Sigmoid colon (tissue), 7 donors: ENCODE data around the gene STEAP3. TPM values are rescaled to one million over a fixed set of nuclear protein-coding genes. Genes with fewer than 3 reads are reported as not detected.

Source experiments
- DNase-seq: peaks from one replicate; pipeline ENCODE4 v3.0.0-alpha.2; 2019
- H3K27ac ChIP-seq, 4 donors: fragments of 200-600 bp; sonication (generic); one replicate each; pipeline ENCODE4 v1.5.1; 2016 to 2019; ENCODE audit warnings: mild to moderate bottlenecking in 1 of 4
- H3K27me3 ChIP-seq, 3 donors: fragments of 200-600 bp; sonication (generic); one replicate each; pipeline ENCODE4 v1.5.1; 2019; ENCODE audit warnings: mild to moderate bottlenecking in 1 of 3
- H3K36me3 ChIP-seq, 4 donors: fragments of 200-600 bp; sonication (generic); one replicate each; pipeline ENCODE4 v1.5.1; 2016 to 2019
- H3K4me1 ChIP-seq, 4 donors: fragments of 200-600 bp; sonication (generic); one replicate each; pipeline ENCODE4 v1.5.1; 2017 to 2019
- H3K4me3 ChIP-seq, 4 donors: fragments of 200-600 bp; sonication (generic); one replicate each; pipeline ENCODE4 v1.5.1; 2017 to 2019; ENCODE audit warnings: mild to moderate bottlenecking in 2 of 4, moderate library complexity in 1 of 4
- H3K9me3 ChIP-seq, 4 donors: fragments of 200-600 bp in 3 of 4; sonication (generic) in 3 of 4; one replicate each; pipeline versions ENCODE4 v1.5.1 to v1.6.1; 2013 to 2019
- EP300 ChIP-seq, 4 donors: sonication (generic); formaldehyde crosslinking; IDR thresholded peaks; one replicate each; pipeline ENCODE4 v1.6.1; 2017; ENCODE audit warnings: antibody characterized with exemption in 4 of 4
- POLR2A ChIP-seq, 2 donors: fragments of 450-650 bp; IDR thresholded peaks; one replicate each; pipeline ENCODE4 v1.6.1; 2016; ENCODE audit warnings: antibody characterized with exemption in 2 of 2, mild to moderate bottlenecking in 2 of 2, moderate library complexity in 2 of 2
- POLR2AphosphoS5 ChIP-seq, 4 donors: sonication (generic); formaldehyde crosslinking; IDR thresholded peaks; one replicate each; pipeline ENCODE4 v1.6.1; 2017; ENCODE audit warnings: antibody characterized with exemption in 4 of 4
- WGBS, 2 donors: extraction: QIAGEN DNeasy Blood & Tissue Kit; methylation state at CpG; one replicate each; pipeline ENCODE4 v1.1.7; 2013; 5-methylcytosine and 5-hydroxymethylcytosine counted together
- intact Hi-C: fragments of 100-400 bp; cut with DNase I; formaldehyde crosslinking; loops from one replicate; pipeline ENCODE4 v1.15.1; 2023
- polyA plus RNA-seq, 3 donors: library from polyadenylated mRNA; stranded (reverse); fragments of 200-250 nt; gene quantifications; one replicate each; pipeline ENCODE4 v1.2.3, GENCODE V29; 2013
- total RNA-seq, 4 donors: library from RNA; depleted of rRNA; stranded (reverse); fragments of >200 nt; gene quantifications; one replicate each; pipeline ENCODE4 v1.1.0, GENCODE V29; 2016
- TF ChIP-seq, protein P1 (sequence below), 4 experiments: fragments of 450-650 bp in 3 of 4; fragments of 200-600 bp in 1 of 4; IDR thresholded peaks; one replicate each; pipeline ENCODE4 v1.5.1; 2016 to 2019; ENCODE audit warnings: antibody characterized with exemption in 4 of 4, mild to moderate bottlenecking in 3 of 4, moderate library complexity in 2 of 4
- donor health status: healthy with polysubstance abuse.
- donor health status: Bipolar disorder and iron deficiency.
- donor health status: healthy.

Gene STEAP3
- total and polyA plus RNA-seq, 7 donors, result 1.4 to 16.4 (median 2.8) TPM

DNA sequence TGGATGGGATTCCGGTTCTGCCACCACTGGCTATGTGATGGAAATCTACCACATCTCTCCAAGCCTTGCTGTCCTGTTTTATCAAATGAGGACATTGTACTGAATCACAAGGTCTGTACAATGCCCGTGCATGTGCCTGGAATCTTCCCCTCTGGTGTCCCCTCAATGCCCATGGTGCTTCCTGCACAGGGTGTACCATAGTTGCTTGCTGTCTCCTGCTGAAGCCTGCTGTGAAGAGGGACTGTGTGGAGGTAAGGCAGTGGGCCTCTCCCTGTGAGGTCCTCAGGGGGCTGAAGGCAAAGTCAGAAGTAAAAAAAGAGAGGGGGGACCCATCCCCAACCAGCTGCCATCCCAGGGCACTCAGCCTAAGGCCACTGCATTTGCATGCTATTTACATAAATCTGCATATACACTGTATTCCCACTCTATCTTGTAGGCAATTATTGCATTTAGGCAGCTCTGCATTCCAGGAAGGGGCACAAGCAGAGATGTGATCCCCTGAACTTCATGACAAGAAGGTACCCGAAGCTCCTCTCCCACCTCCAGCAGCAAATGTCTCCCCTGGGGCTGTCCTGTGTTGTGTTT, 9.1 kb upstream of the STEAP3 start:
- H3K4me1 ChIP-seq, result no peaks in the 10 kb centered on the region
- H3K36me3 ChIP-seq, result no peaks in the 10 kb centered on the region
- no peak overlapping the region for H3K27ac ChIP-seq
- no peak overlapping the region for H3K4me3 ChIP-seq
- 83 to 86% methylated on average over 3 of the region's 3 CpGs for WGBS, 2 donors
- DNase-seq, result no peak
- no peaks in the 10 kb centered on the region for H3K9me3 ChIP-seq
- TF ChIP-seq EP300 (IDR thresholded peaks at IDR 0.05), result no peak
- no peak for TF ChIP-seq POLR2AphosphoS5 (IDR thresholded peaks at IDR 0.05)
- TF ChIP-seq, protein P1, sequence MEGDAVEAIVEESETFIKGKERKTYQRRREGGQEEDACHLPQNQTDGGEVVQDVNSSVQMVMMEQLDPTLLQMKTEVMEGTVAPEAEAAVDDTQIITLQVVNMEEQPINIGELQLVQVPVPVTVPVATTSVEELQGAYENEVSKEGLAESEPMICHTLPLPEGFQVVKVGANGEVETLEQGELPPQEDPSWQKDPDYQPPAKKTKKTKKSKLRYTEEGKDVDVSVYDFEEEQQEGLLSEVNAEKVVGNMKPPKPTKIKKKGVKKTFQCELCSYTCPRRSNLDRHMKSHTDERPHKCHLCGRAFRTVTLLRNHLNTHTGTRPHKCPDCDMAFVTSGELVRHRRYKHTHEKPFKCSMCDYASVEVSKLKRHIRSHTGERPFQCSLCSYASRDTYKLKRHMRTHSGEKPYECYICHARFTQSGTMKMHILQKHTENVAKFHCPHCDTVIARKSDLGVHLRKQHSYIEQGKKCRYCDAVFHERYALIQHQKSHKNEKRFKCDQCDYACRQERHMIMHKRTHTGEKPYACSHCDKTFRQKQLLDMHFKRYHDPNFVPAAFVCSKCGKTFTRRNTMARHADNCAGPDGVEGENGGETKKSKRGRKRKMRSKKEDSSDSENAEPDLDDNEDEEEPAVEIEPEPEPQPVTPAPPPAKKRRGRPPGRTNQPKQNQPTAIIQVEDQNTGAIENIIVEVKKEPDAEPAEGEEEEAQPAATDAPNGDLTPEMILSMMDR (IDR thresholded peaks at IDR 0.05), result no peak
- TF ChIP-seq POLR2A (IDR thresholded peaks at IDR 0.05), result no peak
- intact Hi-C loops, result no loop called here
- H3K27me3 ChIP-seq, result no peaks in the 10 kb centered on the region

GRCh38 chr2:119216994-119217393, 6.6 kb upstream of the STEAP3 start:
- Histone ChIP-seq H3K4me1 (no peaks in the 10 kb centered on the region), H3K27me3 (no peaks in the 10 kb centered on the region), H3K4me3 (no peak overlapping the region), H3K36me3 (no peaks in the 10 kb centered on the region), H3K9me3 (no peaks in the 10 kb centered on the region), H3K27ac (no peak overlapping the region)
- intact Hi-C loops, result no loop called here
- peak; percentile 33 for DNase-seq
- 94% methylated on average over 5 of the region's 5 CpGs for WGBS, 2 donors
- TF ChIP-seq, protein P1 (IDR thresholded peaks at IDR 0.05), result no peak
- TF ChIP-seq POLR2AphosphoS5 (IDR thresholded peaks at IDR 0.05) (no peak), POLR2A (IDR thresholded peaks at IDR 0.05) (no peak), EP300 (IDR thresholded peaks at IDR 0.05) (no peak)

- H3K27me3 ChIP-seq, result no peaks in the 10 kb centered on the region
- H3K4me1 ChIP-seq, result peaks cover 0 to 4% (median 2%) of the 10 kb centered on the region in 4 donors
- no peaks in the 10 kb centered on the region for H3K9me3 ChIP-seq
- no peak overlapping the region for H3K27ac ChIP-seq
- intact Hi-C loops, result no loop called here
- WGBS, 2 donors, result 46 to 76% methylated on average over 6 of the region's 6 CpGs
- H3K36me3 ChIP-seq, result no peaks in the 10 kb centered on the region
- DNase-seq, result no peak
- TF ChIP-seq EP300 (IDR thresholded peaks at IDR 0.05) (no peak), POLR2A (IDR thresholded peaks at IDR 0.05) (no peak), POLR2AphosphoS5 (IDR thresholded peaks at IDR 0.05) (no peak)
- TF ChIP-seq, protein P1 (IDR thresholded peaks at IDR 0.05), result no peak
- H3K4me3 ChIP-seq, result no peak overlapping the region
Observed at GRCh38 chr2:119218478-119219064, 5.1 kb upstream of the STEAP3 start.

DNA sequence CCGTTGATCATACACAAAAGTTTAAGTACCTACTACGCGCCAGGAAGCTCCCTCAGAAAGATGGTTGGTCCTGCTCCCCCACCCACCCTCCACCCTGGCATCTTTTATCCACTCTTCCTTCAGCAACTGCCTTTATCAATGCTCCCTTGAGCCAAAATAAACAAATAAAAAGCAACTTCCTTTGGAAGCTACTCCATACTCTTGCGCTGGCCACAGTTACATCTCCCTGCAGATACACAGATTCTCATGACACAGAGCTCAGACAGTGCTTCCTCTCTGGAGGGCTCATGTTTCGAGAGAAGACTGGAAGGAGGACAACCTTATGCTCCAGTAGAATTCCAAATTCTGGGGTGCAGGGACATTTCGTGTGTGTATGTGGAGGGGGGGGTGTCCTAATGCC, 3.8 kb upstream of the STEAP3 start:
- H3K9me3 ChIP-seq, result no peaks in the 10 kb centered on the region
- TF ChIP-seq, protein P1 (IDR thresholded peaks at IDR 0.05), result no peak
- no peak for TF ChIP-seq POLR2AphosphoS5 (IDR thresholded peaks at IDR 0.05)
- no peak for TF ChIP-seq EP300 (IDR thresholded peaks at IDR 0.05)
- no peak for TF ChIP-seq POLR2A (IDR thresholded peaks at IDR 0.05)
- no peaks in the 10 kb centered on the region for H3K36me3 ChIP-seq
- intact Hi-C loops, result no loop called here
- 17 to 60% methylated on average over 6 of the region's 6 CpGs for WGBS, 2 donors
- H3K27ac ChIP-seq, result no peak overlapping the region
- H3K4me1 ChIP-seq, result peaks cover 0 to 14% (median 10%) of the 10 kb centered on the region in 4 donors
- no peak overlapping the region for H3K4me3 ChIP-seq
- no peak for DNase-seq
- H3K27me3 ChIP-seq, result peaks cover 0 to 9% (median 0%) of the 10 kb centered on the region in 3 donors
